Mesothelial cell of epicardium (in vitro differentiated cells): ENCODE data around the gene TAAR6. TPM values are rescaled to one million over a fixed set of nuclear protein-coding genes. Genes with fewer than 3 reads are reported as not detected.
"Not testable (repeated sequence)": the region's sequence is repeated elsewhere in the genome, so short reads cannot be mapped to it uniquely, and the experiment has no call there.

Experiments
- DNase-seq, 2 experiments: peaks; one replicate each; pipeline ENCODE4 v3.0.0; 2021; ENCODE audit warnings: low spot score in 2 of 2; ENCODE audit not compliant: unreplicated experiment in 2 of 2
- H3K27ac Mint-ChIP-seq: 2 replicates; pipeline ENCODE4 v1.8.0; 2021; ENCODE audit warnings: mixed read lengths
- H3K27me3 Mint-ChIP-seq: 2 replicates; pipeline ENCODE4 v1.8.0; 2021; ENCODE audit warnings: low read depth, mixed read lengths
- H3K36me3 Mint-ChIP-seq: 2 replicates; pipeline ENCODE4 v1.8.0; 2021; ENCODE audit warnings: mixed read lengths
- H3K4me1 Mint-ChIP-seq: 2 replicates; pipeline ENCODE4 v1.8.0; 2021; ENCODE audit warnings: mixed read lengths
- H3K4me3 Mint-ChIP-seq: 2 replicates; pipeline ENCODE4 v1.8.0; 2021; ENCODE audit warnings: mild to moderate bottlenecking, moderate library complexity, mixed read lengths
- H3K9me3 Mint-ChIP-seq: 2 replicates; pipeline ENCODE4 v1.8.0; 2021; ENCODE audit warnings: mixed read lengths
- total RNA-seq: library from RNA; stranded (reverse); gene quantifications from 3 replicates; pipeline ENCODE4 v1.2.1, GENCODE V29; 2021
- TF ChIP-seq, protein P1 (sequence below): fragments of 200-600 bp; sonication (generic); IDR thresholded peaks from one replicate; pipeline ENCODE4 v1.5.0; 2021; ENCODE audit warnings: antibody characterized with exemption; ENCODE audit not compliant: unreplicated experiment

TAAR6 gene
- total RNA-seq, 1 donor from 2014 or later, result not detected

DNA sequence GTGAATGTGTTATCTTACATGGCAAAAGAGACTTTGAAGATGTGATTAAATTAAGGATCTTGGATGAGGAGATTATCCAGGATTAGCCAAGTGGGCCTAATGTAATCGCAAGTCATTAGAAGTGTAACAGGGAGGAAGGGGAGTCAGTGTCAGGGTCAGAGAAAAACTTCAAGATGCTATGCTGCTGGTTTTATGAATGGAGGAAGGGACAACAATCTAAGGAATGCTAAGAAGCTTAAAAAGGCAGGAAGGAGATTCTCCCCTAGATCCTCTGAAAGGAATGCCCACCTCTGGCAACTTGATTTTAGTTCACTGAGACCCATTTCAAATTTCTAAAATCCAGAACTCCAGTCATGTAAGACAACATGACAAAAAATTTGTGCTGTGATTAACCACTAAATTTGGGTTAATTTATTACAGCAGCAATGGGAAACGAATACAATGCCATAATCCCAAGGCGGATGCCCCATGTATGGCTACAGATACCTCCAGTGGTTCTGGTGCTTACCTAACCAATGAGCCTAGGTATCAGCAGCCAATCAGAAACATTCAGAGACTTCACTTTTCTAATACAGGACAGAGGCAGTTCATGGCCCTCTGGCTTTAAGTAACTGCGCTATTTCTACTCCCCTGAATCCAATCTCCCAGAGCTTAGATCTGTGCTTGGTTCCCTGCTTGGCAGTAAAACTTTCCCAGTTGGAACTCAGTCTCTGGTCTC lies 21.2 kb upstream of the TAAR6 start:
- Mint-ChIP-seq H3K4me1 (no peaks in the 10 kb centered on the region), H3K9me3 (no peaks in the 10 kb centered on the region), H3K36me3 (no peaks in the 10 kb centered on the region), H3K4me3 (no peak overlapping the region), H3K27ac (no peak overlapping the region), H3K27me3 (no peaks in the 10 kb centered on the region)
- TF ChIP-seq, protein P1, sequence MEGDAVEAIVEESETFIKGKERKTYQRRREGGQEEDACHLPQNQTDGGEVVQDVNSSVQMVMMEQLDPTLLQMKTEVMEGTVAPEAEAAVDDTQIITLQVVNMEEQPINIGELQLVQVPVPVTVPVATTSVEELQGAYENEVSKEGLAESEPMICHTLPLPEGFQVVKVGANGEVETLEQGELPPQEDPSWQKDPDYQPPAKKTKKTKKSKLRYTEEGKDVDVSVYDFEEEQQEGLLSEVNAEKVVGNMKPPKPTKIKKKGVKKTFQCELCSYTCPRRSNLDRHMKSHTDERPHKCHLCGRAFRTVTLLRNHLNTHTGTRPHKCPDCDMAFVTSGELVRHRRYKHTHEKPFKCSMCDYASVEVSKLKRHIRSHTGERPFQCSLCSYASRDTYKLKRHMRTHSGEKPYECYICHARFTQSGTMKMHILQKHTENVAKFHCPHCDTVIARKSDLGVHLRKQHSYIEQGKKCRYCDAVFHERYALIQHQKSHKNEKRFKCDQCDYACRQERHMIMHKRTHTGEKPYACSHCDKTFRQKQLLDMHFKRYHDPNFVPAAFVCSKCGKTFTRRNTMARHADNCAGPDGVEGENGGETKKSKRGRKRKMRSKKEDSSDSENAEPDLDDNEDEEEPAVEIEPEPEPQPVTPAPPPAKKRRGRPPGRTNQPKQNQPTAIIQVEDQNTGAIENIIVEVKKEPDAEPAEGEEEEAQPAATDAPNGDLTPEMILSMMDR, result no peak
- DNase-seq, result no peak

DNA sequence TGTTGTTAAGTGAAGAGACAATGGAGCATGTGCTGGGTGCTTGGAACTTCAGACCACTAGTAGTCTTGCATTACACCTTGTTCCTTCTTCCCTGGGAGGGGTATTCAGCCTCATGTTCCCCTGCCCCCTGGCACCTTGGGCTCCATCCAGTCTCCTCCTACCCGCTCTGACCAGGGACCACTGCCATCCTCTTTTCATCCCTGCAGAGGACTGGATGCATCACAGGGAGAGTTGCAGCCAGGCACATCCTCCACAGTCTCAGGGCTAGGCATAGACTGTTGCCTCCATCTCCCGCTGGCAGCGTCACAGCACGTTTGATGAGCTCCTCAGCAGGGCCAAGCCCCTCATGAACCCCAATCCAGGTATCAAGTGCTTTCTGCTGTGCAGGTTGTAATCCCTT lies 18.9 kb upstream of the TAAR6 start:
- Mint-ChIP-seq H3K27ac (no peak overlapping the region), H3K4me3 (no peak overlapping the region), H3K27me3 (peaks cover 2% of the 10 kb centered on the region), H3K36me3 (no peaks in the 10 kb centered on the region), H3K9me3 (no peaks in the 10 kb centered on the region), H3K4me1 (no peaks in the 10 kb centered on the region)
- TF ChIP-seq, protein P1, result no peak
- no peak for DNase-seq

DNA sequence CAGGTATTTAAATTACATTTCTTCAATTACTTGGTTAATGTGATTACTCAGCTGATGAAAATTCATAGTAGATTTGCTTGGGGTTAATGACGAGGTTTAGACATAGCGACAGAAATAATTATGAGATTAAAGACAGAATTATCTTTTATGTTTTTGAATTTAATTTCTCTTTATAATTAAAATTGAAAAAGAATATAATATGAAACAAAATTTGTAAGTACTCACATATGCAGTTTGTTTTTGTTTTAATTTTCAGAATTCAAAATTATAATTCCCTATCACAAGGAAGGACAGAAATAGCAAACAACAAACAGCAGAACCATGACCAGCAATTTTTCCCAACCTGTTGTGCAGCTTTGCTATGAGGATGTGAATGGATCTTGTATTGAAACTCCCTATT lies 17.8 kb upstream of the TAAR6 start, which contains the start of gene TAAR8:
TAAR8 (plus strand) TSS at position 301 of the 400 bp plus-strand sequence; CDS start at position 322, 21 bp downstream.
- H3K36me3 Mint-ChIP-seq, result no peaks in the 10 kb centered on the region
- H3K27ac Mint-ChIP-seq, result no peak within 1 kb of the TSS
- H3K4me1 Mint-ChIP-seq, result no peaks in the 10 kb centered on the region
- no peak within 1 kb of the TSS for H3K4me3 Mint-ChIP-seq
- H3K9me3 Mint-ChIP-seq, result no peaks in the 10 kb centered on the region
- TF ChIP-seq, protein P1, result no peak
- no peak for DNase-seq
- H3K27me3 Mint-ChIP-seq, result peaks cover 7% of the 10 kb centered on the region

DNA sequence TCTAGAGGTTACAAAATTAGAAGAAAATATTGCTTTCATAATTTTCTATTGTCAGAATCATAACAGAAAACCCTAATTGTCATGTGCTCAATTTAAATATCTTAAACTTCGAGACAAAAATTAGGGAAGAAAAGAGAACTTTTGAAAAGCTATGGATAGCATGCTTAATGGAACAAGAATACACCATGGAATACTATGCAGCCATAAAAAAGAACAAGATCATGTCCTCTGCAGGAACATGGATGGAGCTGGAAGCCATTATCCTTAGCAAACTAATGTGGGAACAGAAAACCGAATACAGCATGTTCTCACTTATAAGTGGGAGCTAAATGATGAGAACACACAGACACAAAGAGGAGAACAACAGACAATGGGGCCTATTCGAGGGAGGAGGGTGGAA lies 10.0 kb upstream of the TAAR6 start:
- not testable (repeated sequence) for H3K9me3 Mint-ChIP-seq, H3K4me3 Mint-ChIP-seq, H3K36me3 Mint-ChIP-seq, H3K27ac Mint-ChIP-seq, H3K4me1 Mint-ChIP-seq, DNase-seq
- H3K27me3 Mint-ChIP-seq, result peaks cover 10% of the 10 kb centered on the region

DNA sequence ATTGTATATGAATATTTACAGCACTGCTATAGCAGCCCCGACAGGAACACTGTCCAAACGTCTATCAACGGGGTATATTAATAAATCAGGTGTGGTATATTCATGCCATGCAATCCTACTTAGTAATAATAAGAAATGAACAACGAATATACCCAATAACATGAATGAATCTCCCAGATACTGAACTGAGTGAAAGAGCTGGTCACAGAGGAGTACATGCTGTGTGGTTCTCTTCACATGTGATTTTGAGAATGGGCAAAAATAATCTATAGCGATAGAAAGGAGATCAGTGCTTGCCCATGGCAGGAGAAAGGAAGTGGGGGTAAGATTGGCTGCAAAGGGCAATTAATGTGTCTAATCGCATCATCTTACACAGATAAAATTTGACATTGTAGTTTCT lies 3.7 kb upstream of the TAAR6 start:
- H3K4me3 Mint-ChIP-seq, result no peak overlapping the region
- DNase-seq, result no peak
- peaks cover 13% of the 10 kb centered on the region for H3K27me3 Mint-ChIP-seq
- H3K36me3 Mint-ChIP-seq, result no peaks in the 10 kb centered on the region
- TF ChIP-seq, protein P1, result no peak
- peaks cover 2% of the 10 kb centered on the region for H3K4me1 Mint-ChIP-seq
- H3K9me3 Mint-ChIP-seq, result no peaks in the 10 kb centered on the region
- H3K27ac Mint-ChIP-seq, result no peak overlapping the region

DNA sequence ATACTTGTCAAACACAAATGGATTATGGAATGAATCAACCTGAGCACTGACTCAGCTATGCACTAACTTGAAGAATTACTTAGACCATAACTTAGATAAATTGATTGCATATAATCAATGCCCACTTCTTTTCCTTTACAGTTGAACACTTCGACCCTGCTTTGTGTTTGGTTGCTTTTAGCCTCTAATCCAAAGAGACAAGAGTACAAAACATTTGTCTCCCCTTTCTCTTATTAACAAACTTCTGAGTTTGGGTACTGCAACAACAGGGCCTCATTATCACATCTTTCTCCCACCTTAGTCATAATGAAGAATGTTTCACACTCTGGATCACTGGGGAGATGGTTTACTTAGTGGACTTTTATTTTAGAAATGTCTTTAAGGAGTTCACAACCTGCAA lies 2.6 kb upstream of the TAAR6 start:
- TF ChIP-seq, protein P1, result no peak
- H3K4me3 Mint-ChIP-seq, result no peak overlapping the region
- DNase-seq, result no peak
- no peaks in the 10 kb centered on the region for H3K36me3 Mint-ChIP-seq
- H3K9me3 Mint-ChIP-seq, result no peaks in the 10 kb centered on the region
- peaks cover 15% of the 10 kb centered on the region for H3K27me3 Mint-ChIP-seq
- no peak overlapping the region for H3K27ac Mint-ChIP-seq
- peaks cover 2% of the 10 kb centered on the region for H3K4me1 Mint-ChIP-seq
